ENCODE results near the gene RUNX1.

Gene RUNX1

DNA sequence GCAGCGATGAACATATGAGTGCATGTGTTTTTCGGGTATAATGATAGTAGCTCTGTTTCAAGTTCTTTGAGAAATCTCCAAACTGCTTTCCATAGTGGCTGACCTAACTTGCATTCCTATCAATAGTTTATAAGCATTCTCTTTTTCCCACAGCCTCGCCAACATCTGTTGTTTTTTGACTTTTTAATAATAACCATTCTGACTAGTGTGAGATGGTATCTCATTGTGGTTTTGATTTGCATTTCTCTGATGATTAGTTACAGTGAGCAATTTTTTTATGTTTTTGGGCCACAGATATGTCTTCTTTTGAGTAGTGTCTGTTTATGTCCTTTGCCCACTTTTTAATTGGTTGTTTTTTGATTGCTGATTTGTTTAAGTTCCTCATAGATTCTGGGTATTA, 10.6 kb upstream of the RUNX1 start:
- no peak for DNase-seq (ENCODE audit: low read depth in 2 of 2)

DNA sequence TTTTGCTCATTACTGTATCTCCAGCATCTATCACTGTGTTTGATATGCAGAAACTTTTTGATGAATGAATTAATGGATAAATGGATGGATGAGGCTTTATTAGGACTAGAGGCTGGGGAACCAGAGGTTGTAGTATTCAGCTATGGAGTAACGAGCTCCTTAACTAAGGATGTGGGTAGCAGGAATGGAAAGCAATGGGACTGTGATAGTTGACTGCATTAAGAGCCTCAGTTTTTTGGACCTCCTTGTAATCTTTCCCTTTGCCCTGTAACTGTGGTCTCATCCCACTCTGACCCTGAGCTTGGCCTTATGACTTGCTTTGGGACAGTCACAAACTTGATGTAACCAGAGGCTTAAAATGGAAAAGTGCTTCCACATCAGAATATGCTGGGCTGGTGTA, 9.0 kb upstream of the RUNX1 start:
- no peak for DNase-seq (ENCODE audit: low read depth in 2 of 2)

DNA sequence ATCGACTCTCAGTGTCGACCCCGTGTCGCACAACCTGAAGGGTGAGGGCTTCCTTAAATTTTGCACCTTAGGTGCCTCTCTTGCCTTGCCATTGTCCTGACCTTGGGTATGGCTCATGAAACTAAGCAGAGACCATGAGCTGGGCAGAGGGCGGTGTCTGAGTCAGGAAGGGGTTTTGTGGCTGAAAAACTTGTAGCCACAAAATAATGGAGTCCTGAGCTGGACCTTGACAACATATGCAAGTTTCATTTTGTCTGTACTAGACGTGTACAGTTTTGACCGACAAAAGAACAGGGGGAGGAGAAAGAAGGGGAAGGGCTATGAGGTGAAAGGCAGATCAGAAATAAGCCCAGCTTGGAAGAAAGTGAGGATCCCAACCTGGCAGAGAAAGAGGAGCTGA, 8.3 kb upstream of the RUNX1 start:
- no peak for DNase-seq (ENCODE audit: low read depth in 2 of 2)

DNA sequence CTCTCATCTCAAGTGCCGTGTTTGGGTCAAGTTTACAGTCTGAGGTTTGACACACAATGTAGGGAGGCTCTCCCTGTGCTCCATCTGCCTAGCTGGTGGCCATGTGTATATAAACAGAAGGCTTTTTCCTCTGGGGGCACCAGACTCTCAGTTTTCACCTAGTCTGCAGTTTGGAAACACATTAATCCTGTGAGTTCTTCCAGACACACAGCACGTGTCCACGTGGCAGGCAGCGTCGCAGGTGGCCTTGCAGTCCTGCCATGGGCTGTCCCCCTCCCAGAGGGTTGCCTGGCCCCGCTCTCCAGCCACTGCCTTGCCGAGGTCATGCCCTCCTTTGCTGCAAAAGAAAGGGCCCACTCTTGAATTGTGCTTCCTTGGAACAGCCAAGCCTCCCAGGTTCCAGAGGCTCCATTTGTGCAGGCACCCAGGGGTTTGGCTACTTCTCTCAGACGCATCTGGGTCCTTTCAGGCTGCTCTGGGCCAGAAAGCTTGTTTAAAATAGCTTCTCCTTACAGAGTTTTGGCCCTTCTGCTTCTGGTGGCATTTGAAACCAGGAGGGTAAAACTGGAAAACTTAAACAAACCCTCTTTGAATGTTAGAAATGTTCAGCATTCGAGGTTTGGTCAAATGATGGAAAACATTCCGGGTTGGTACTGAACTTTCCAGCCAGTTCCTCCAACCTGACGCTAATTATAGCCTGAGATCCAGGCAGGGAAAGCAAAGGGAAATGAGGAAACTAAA, 4.4 kb upstream of the RUNX1 start:
- DNase-seq (ENCODE audit: low read depth in 2 of 2) = no peak

DNA sequence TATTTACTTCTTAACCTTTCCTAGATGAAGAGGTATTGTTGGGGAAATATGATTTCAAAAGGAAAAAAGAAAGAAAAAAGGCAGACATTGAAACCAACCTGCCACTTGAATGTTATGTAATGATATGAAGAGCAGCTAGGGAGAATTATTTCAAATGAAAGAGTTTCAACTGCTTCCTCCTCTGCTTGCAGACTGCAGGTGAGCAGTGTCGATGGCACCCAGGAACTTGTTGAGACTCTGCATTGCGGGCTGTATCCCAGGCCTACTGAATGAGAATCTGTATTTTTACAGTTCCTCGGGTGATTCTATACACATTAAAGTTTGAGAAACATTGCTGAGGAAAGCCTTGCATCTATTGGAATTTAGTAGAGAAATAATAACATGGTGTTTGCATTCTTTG, 3.7 kb upstream of the RUNX1 start:
- DNase-seq (ENCODE audit: low read depth in 2 of 2) = no peak

DNA sequence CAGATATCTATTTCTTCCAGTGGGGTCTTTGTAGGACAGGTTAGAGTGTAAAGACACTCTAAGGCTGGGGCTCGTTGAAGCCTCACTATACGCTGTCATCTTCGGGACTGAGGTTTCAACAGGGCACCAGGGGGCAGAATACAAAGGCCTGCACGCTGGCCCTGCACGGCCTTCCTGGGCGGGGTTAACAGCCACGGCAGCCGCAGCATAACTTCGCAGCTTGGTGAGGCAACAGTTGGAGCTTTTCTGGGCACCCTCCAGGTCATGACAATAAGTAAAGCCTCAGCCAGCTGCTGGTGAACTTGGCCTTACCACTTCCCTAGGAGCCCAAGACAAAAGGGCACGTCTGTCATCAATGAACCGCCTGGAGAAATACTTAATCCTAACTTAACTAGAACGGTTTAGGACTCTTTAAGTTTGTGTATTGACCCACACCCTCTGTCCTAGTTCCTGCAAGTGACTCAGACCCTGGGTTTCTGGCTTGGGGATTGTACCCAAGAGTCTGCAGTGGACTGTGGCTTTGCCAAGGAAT, 2.3 kb upstream of the RUNX1 start:
- DNase-seq (ENCODE audit: low read depth in 2 of 2) = peak in 1 of 2 experiments; percentile 75

DNA sequence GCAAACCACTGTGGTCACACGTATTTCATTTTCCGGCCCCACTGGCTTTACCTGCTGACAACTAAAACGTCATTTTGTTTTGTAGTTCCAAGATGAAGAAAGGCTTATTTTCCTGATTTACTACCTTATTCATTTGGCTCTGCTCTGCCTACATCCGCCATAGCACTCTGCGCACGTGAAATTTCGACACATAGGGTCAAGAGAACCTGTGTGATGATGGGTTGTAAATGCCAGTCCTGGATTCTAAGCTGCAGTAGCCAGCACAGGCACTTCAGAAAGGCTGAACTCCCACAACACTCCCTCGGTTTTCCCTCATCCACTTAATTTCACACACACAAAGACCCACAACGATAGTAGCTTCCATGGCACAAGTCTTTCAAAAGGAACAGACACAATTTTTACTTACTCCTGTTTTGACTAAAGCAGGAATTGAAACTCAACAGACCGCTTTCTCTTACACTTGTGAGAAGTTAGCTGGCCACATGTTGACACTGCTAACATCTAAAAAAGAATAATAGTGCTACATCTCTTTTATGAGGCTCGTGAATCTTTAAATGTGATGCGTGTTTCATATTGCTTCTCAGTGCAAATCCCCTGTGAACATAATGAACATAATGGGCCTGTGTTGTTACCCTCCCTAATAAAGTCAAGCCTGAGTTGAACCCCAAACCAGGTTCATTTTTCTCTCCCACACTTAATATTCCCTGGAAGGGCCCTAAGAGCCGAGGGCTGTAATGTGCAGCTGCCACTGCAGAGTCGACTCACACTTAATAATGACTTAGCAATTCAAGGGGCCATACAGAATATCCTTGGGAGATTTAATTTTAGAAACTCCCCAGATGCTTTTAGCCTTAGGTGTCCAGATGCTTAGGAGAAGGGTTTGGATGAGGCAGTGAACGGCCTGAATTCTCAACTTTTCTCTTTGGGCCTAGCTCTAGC, 1.5 kb upstream of the RUNX1 start:
- no peak for DNase-seq (ENCODE audit: low read depth in 2 of 2)

DNA sequence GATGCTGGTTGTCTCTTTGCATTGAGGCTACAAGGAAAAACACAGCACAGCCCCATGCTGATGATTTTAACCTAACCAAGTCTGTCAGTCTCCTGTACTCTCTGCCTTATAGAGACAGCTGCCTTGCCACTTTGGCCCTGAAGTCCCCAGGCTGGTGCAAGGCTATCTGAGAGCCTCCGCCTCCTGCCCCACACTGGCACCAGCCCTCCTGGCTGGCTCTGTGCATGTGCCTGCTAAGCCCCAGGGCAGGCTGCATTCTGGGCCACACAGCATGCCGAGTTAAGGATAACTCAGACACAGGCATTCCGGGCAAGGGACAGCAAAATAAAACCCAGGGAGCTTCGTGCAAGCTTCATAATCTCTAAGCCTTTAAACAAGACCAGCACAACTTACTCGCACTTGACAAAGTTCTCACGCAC, 910 bp downstream of the RUNX1 start:
- DNase-seq (ENCODE audit: low read depth in 2 of 2) = no peak

DNA sequence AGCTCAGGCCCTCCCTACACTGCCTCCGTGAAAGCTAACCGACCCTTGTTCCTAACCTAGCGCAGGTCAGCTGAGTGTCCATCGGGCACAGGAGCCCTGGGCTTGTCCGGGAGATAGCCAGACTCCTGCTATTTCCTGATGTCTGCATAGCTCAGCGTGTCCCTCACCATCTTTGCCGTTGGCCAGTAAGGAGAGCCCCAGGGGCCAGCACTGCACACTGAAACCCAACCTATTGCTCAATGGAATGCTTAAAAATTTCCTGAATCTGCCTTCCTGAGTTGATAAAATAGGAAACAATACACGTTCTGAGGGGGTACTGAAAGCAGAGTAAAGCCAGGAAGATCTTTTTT, 2.2 kb downstream of the RUNX1 start:
- no peak for DNase-seq (ENCODE audit: low read depth in 2 of 2)

DNA sequence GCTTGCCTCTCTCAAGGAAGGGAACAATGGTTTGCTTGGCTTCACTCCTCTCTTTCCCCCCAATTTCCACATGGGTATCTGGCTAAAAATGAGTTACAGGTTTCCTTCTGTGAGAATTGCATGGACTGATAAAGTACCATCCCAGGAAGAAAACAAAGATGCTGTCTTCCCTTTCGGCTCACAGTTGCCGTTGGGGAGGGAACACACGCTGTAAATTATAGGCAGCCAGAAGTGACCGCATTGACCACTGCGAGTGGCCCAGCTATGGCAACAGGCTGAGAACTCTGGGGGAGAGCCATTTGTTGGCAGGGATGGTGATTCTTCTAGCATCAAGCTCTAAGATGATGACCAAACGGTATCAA, 2.9 kb downstream of the RUNX1 start:
- no peak for DNase-seq (ENCODE audit: low read depth in 2 of 2)

DNA sequence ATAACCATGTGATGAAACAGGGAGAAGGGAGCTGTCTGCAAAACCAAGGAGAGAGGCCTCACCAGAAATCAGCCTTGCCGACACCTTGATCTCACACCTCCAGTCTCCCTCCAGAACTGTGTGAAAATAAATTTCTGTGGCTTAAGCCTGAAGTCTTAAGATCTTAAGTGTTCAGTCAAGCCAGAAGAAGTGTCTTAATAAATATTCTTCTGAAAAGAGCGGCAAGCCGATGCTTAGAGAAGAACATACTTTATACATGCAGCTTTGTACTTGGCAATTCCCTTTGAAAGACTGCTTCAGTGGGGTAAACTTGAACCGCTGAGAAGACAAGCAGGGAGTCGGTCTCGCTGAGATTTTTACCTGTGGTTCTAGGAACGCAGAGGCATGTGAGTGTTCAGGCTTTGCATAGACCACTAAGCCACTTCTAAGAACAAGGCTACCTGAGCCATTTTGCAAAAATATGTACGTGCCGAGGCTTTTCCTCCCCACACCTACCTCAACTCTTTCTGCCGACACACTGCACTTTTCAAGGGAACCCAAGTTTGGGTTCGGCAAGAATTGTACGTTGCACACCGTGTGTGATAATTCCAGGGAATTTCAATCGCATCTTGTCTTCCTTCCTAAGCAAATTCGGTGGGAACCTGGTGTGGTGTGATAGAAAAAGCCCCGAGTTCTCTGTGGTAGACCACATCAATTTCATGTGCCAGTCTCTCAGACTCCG, 3.4 kb downstream of the RUNX1 start:
- no peak for DNase-seq (ENCODE audit: low read depth in 2 of 2)

DNA sequence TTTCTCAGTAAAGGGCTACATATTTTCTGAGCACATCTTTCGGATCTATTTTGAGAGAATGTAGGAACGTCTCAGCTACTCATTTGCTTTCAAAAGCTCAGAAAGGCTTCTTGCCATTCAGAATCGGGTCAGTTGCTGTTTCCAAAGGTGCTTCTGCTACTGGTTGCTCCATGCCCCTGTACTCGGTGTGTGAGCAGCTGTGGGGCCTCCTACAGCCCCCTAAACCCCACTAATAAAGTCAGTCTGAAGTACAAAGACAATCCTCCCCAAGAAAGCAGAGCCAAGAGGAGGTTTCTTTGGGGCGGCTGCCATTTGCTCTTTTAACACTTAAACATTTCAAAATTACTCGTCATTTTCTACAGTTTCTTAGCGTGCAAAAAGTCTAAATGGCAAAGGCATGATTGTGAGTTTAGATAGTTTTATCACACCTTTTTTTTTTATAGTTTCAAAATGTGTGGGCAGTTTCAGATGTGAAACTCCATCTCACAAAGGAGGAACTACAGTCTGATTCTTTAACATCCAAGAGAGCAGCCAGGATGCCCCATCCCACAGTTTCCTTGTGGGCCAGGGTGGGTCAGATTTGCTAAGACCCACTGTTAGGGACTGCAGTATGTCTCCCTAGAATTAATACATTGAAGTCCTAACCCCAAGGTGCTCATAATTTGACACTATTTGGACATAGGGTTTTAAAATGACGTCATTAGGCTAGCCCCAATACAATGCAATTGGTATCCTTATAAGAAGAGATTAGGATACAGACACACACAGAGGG, 4.1 kb downstream of the RUNX1 start:
- DNase-seq (ENCODE audit: low read depth in 2 of 2) = no peak

DNA sequence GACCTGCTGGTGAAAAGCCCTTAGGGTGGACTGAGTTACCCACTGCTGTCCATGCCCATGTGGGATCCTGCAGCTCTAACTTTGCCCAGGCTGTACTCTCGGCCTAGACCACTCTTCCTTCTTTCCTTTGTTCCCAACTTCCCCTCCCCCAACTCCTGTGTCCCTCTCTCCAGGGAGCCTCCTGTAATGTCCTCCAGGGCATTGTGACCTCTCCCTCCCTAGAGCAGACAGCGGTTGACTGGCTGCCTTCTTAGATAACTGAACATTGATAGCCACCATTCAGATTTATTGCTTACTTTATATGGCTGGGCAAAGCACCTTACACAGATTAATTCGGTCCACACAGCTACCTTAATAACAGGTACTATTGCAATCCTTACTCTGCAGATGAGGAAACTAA, 5.0 kb downstream of the RUNX1 start:
- no peak for DNase-seq (ENCODE audit: low read depth in 2 of 2)

DNA sequence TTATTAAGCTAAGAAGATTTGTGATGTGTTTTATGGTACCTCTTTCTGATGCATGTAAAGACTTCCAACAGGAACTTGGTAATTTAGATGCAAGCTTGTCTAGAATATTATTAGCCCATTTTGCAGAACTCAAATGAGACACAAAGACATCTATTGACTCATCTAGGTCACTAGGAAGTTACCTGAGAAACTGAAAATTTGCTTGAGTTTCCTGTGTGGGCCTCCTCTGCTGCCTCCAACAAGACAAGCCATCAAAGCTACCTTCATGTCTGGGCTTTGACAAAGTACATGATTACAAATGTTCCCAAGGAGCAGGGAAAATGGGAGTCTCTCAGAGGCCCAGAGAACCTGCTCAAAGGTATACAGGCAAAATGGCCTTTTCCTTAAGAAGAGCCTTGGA, 5.6 kb downstream of the RUNX1 start:
- no peak for DNase-seq (ENCODE audit: low read depth in 2 of 2)

DNA sequence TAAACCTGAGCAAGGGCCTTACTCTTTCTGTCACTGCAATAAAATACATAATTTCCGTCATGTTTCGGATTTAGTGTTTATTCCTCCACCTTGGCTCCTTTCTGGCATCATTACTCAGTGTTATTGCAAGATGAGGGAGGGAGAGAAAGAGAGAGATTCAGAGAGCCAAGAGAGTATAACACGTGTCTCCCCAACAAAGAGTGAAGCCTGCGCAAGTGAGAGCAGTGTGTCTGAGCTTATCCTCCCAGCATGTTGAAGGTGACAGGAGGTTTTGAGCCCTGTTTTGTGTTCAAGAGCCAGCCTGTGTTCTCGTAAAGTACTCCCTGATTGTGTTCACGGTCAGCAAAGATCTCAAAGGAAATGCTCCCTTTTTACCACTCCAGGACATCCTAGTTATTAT, 6.3 kb downstream of the RUNX1 start:
- DNase-seq (ENCODE audit: low read depth in 2 of 2) = no peak

DNA sequence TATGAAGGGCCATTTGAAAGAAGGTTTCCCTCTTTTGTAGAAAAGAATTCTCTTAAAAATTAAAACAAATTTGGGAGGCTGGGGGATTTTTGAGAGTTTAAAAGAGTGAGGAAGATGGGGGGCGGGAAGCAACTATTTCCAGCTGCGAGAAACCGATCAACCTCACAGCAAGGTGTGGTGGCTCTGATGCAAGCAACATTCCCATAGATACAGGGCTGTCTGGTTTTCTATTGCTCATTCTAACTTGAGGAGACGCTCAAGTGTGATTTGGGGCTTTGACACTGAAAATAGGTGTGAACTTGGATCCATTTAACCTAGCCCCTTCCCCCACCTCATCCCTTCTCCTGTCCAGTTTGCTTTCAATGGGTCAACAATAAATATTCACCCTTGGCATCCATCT, 7.2 kb downstream of the RUNX1 start:
- no peak for DNase-seq (ENCODE audit: low read depth in 2 of 2)

DNA sequence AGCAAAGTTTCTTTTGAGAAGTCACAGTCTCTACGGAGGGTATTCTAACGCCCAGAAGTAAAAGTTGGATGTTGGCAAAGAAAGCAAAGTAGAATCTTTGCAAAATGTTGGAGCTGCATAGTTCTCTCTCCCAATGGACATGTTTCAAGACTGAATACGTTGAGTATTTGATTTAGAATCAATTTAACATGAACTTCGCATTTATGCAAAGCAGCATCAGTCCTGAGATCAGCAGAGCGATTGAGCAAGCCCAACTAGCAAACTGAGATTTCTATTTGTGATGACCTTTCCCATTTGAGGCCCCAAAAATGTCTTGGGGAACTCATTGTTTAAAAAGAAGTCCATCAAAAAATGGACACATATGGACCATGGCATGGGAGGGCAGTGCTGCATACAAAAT, 8.0 kb downstream of the RUNX1 start:
- DNase-seq (ENCODE audit: low read depth in 2 of 2) = no peak

DNA sequence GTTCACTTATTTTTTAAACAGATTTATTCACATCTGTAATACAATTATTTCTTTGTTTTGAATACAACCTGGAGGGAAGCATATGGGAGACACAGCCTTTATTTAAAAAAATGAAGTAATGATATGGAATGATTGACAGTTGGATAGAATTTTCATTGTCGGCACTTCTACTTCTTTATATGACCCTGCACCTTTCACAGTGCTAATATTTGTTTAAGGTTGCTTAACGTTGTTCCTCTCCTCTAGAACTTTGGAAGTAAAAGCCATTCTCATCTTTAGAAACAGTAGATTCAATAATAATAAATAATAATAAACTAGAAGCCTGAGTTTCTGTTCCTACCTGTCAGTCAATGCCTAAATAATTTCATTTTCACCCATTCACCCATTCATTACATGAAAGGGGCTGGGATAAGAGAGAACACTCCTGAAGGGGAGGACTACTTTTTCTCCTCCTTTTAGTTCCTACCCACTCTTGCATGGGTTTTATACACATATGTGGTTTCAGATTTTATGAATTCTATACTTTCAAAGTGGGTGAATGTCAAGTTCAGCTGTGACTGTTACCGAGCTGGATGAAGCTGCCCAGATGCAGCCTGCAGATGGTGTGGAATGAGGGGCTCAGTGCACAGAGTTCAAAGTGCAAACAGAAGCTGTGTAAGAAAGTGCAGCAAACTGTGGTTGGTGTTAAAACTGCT, 9.4 kb downstream of the RUNX1 start:
- no peak for DNase-seq (ENCODE audit: low read depth in 2 of 2)

DNA sequence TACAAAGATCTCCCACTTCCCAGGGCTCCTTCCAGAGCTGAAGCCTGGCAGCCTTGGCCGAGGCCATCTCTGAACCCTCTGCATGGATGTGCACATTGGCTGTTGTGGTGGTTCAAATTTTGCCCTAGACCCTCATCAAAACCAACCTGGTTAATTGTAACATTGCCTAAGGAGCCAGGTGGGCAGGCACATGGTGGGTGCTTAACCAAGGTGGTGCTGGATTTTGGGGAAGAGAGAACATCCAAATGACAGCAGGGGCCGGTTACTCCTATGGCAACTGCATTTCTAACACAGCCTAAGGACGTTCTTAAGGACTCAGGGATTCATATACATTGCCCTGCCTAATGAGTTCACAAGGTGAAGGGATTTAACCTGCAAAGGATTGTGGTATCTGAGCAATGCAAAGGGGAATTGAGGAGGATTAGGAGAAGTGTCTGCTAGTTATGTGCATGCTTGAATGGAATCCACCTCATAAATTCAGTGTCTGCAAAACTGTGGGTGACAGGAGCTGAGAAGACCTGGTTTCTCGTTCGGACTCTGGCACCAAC, 10.3 kb downstream of the RUNX1 start:
- DNase-seq (ENCODE audit: low read depth in 2 of 2) = no peak

DNA sequence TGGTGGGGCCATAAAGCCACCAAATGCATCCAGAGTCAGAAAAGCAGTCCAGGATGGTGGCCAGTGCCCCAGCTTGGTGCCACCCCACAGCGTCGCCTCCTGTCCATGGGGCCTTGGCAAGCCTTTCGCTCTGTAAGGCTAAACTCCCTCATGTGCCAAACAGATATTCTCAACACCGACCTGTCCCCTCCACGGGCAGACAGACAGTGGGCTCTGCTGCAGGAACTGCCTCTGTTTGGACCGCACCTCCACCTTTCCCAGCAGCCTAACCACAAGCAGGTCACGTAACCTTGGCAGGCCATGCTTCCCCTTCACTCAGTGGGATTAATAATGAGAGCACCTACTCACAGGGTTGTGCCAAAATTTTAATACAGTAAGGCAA, 11.7 kb downstream of the RUNX1 start:
- DNase-seq (ENCODE audit: low read depth in 2 of 2) = no peak

All from stimulated activated CD4-positive, alpha-beta T cell treated with anti-CD3 and anti-CD28 coated beads, Interleukin-12 subunit alpha, Interleukin-12 subunit beta, amount 100 ng/mL, for 24 hours (primary cell).